K562 treated with DMSO at 1 percent for 24 hours (cell line): ENCODE data around the gene VSIG4. TPM values are rescaled to one million over a fixed set of nuclear protein-coding genes. Genes with fewer than 3 reads are reported as not detected.

Experiments
- total RNA-seq: library from RNA; unstranded; fragments of 300-600 nt; gene quantifications from 2 replicates; pipeline ENCODE4 v1.2.3, GENCODE V29; 2022; ENCODE audit warnings: low read depth; ENCODE audit not compliant: insufficient read depth

VSIG4 gene
- 0.24 and 0.47 TPM in 2 replicates for total RNA-seq

DNA sequence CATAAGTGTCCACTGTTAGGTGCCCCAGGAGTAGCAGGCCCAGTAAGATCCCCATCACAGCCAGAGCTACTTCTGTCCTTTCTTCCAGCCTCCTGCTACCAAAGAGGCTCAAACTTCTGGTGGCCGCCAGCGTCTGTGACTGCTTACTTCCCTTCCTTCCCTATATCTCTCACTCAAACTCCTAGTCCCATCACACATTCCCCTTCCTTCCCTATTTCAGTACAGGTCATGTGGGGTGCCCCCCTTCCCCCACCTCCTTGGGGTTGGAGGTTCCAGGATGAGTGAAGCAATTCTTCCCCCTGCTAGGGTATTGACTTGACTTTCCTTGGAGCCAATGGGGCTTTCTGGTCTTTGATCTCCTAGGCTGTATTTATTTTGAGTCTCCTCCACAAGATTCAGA is at the start of gene VSIG4:
Gene VSIG4, minus strand, starts transcription at position 137 of the 400 bp plus-strand sequence. Its CDS starts 82 bp downstream, at position 55.

Other genes with a start within 250 kb of the VSIG4 start
- gene HEPH, start 124.2 kb upstream of the VSIG4 start, total RNA-seq, result 30.8 and 31.6 TPM in 2 replicates